Measurements from ENCODE around the gene EHMT1.
"Not testable (repeated sequence)": the region's sequence is repeated elsewhere in the genome, so short reads cannot be mapped to it uniquely, and the experiment has no call there.

The EHMT1 gene

GRCh38 chr9:137717776-137718327, 99.0 kb downstream of the EHMT1 start:
- FAIRE-seq, result no peak
- no peak for TF ChIP-seq POLR2A (IDR thresholded peaks at IDR 0.05; ENCODE audit: low read depth, low read length)
- no peak for DNase-seq (ENCODE audit: insufficient read length, low spot score)

GRCh38 chr9:137719194-137719593, 100.4 kb downstream of the EHMT1 start:
- FAIRE-seq, result no peak

GRCh38 chr9:137720571-137721110, 101.8 kb downstream of the EHMT1 start:
- DNase-seq (ENCODE audit: insufficient read length, low spot score), result no peak
- no peak for FAIRE-seq

More at GRCh38 chr9:137719194-137719593, 100.4 kb downstream of the EHMT1 start:
- TF ChIP-seq POLR2A (IDR thresholded peaks at IDR 0.05; ENCODE audit: low read depth, low read length), result no peak
- DNase-seq (ENCODE audit: insufficient read length, low spot score), result no peak

GRCh38 chr9:137721479-137721878, 102.7 kb downstream of the EHMT1 start:
- TF ChIP-seq POLR2A (IDR thresholded peaks at IDR 0.05; ENCODE audit: low read depth, low read length), result no peak
- FAIRE-seq (no peak), DNase-seq (ENCODE audit: insufficient read length, low spot score) (no peak)

More at GRCh38 chr9:137720571-137721110, 101.8 kb downstream of the EHMT1 start:
- TF ChIP-seq POLR2A (IDR thresholded peaks at IDR 0.05; ENCODE audit: low read depth, low read length), result no peak

- FAIRE-seq (no peak), DNase-seq (ENCODE audit: insufficient read length, low spot score) (no peak)
- TF ChIP-seq POLR2A (IDR thresholded peaks at IDR 0.05; ENCODE audit: low read depth, low read length), result no peak
These were observed 103.1 kb downstream of the EHMT1 start for GRCh38 chr9:137721899-137722298.

- FAIRE-seq, result no peak
- TF ChIP-seq POLR2A (IDR thresholded peaks at IDR 0.05; ENCODE audit: low read depth, low read length), result no peak
These were observed 103.7 kb downstream of the EHMT1 start for GRCh38 chr9:137722481-137722880.

GRCh38 chr9:137723356-137723755, 104.6 kb downstream of the EHMT1 start:
- DNase-seq (ENCODE audit: insufficient read length, low spot score); FAIRE-seq: not testable (repeated sequence)

More at GRCh38 chr9:137722481-137722880, 103.7 kb downstream of the EHMT1 start:
- no peak for DNase-seq (ENCODE audit: insufficient read length, low spot score)

- no peak for TF ChIP-seq POLR2A (IDR thresholded peaks at IDR 0.05; ENCODE audit: low read depth, low read length)
- FAIRE-seq, result no peak
- DNase-seq (ENCODE audit: insufficient read length, low spot score), result no peak
These were observed 105.1 kb downstream of the EHMT1 start for GRCh38 chr9:137723783-137724445.

- no peak for DNase-seq (ENCODE audit: insufficient read length, low spot score)
- no peak for TF ChIP-seq POLR2A (IDR thresholded peaks at IDR 0.05; ENCODE audit: low read depth, low read length)
- no peak for FAIRE-seq
These were observed 106.0 kb downstream of the EHMT1 start for GRCh38 chr9:137724818-137725240.

- DNase-seq (ENCODE audit: insufficient read length, low spot score), result no peak
- no peak for FAIRE-seq
- TF ChIP-seq POLR2A (IDR thresholded peaks at IDR 0.05; ENCODE audit: low read depth, low read length), result no peak
These were observed 106.8 kb downstream of the EHMT1 start for GRCh38 chr9:137725598-137725997.

GRCh38 chr9:137726336-137726735, 107.5 kb downstream of the EHMT1 start:
- DNase-seq (ENCODE audit: insufficient read length, low spot score); FAIRE-seq: not testable (repeated sequence)

GRCh38 chr9:137726764-137727163, 108.0 kb downstream of the EHMT1 start:
- TF ChIP-seq POLR2A (IDR thresholded peaks at IDR 0.05; ENCODE audit: low read depth, low read length), result no peak
- FAIRE-seq (no peak), DNase-seq (ENCODE audit: insufficient read length, low spot score) (no peak)

GRCh38 chr9:137727716-137728115, 108.9 kb downstream of the EHMT1 start:
- no peak for FAIRE-seq
- no peak for TF ChIP-seq POLR2A (IDR thresholded peaks at IDR 0.05; ENCODE audit: low read depth, low read length)
- no peak for DNase-seq (ENCODE audit: insufficient read length, low spot score)

- no peak for FAIRE-seq
- TF ChIP-seq POLR2A (IDR thresholded peaks at IDR 0.05; ENCODE audit: low read depth, low read length), result no peak
- no peak for DNase-seq (ENCODE audit: insufficient read length, low spot score)
These were observed 109.9 kb downstream of the EHMT1 start for GRCh38 chr9:137728444-137729311.
